AG04449 (cell line): ENCODE results near the gene PSAT1.
A peak's percentile ranks its signal among the peaks of the same experiment; 100 is the strongest.

Experiments
- CTCF ChIA-PET: fragments of 350-600 bp; formaldehyde crosslinking; extraction: SDS; loops from one replicate; lab custom pipeline; 2021; ENCODE audit warnings: antibody characterized with exemption; lab: Yijun Ruan, JAX
- POLR2A ChIA-PET: fragments of 400-600, 350-600 bp; formaldehyde crosslinking; extraction: SDS; loops from one replicate; lab custom pipeline; 2020; ENCODE audit warnings: antibody characterized with exemption, inconsistent platforms; lab: Yijun Ruan, JAX
- DNase-seq: peaks from one replicate; pipeline ENCODE4 v3.0.0-alpha.2; 2010; ENCODE audit warnings: low read depth, low spot score
- H3K4me3 ChIP-seq: 2 replicates; pipeline ENCODE4 v1.5.1; 2011; ENCODE audit warnings: low read depth, mild to moderate bottlenecking, control low read depth, low read length
- TF ChIP-seq, protein P1 (sequence below): IDR thresholded peaks from one replicate; pipeline ENCODE4 v1.5.1; 2011; ENCODE audit warnings: mild to moderate bottlenecking, moderate library complexity, low read length, control low read depth, inconsistent platforms; ENCODE audit not compliant: insufficient read depth; ENCODE audit errors: missing control alignments

The PSAT1 gene

DNA sequence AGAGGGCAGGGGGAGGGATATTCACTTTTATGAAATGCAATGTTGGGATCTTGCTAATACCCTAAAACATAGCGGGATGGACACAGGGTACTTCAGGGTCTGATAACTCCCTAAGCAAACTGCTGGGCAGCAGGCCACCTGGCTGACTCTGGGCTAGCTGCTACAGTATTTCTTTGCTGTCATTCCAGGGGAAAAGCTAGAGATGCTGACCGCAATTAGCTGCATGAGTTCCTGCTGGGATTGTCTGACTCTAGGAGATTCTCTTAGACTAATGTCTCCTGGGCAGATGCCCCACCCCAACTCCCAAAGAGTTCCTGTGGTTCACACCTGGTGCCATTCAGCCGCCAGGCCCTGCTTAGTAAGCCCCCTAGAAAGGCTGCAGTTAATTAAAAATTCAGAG is 69.9 kb downstream of the PSAT1 start:
- ChIA-PET CTCF (interaction anchor here (0.8 to 2.4 kb wide), 10 partner anchors 9 to 236 kb away, joined by 3 to 12 read pairs (median 4); no protein-coding TSS in a partner anchor), POLR2A (no interaction called here)
- no peak overlapping the region for H3K4me3 ChIP-seq
- no peak for DNase-seq
- TF ChIP-seq, protein P1, sequence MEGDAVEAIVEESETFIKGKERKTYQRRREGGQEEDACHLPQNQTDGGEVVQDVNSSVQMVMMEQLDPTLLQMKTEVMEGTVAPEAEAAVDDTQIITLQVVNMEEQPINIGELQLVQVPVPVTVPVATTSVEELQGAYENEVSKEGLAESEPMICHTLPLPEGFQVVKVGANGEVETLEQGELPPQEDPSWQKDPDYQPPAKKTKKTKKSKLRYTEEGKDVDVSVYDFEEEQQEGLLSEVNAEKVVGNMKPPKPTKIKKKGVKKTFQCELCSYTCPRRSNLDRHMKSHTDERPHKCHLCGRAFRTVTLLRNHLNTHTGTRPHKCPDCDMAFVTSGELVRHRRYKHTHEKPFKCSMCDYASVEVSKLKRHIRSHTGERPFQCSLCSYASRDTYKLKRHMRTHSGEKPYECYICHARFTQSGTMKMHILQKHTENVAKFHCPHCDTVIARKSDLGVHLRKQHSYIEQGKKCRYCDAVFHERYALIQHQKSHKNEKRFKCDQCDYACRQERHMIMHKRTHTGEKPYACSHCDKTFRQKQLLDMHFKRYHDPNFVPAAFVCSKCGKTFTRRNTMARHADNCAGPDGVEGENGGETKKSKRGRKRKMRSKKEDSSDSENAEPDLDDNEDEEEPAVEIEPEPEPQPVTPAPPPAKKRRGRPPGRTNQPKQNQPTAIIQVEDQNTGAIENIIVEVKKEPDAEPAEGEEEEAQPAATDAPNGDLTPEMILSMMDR: no peak

DNA sequence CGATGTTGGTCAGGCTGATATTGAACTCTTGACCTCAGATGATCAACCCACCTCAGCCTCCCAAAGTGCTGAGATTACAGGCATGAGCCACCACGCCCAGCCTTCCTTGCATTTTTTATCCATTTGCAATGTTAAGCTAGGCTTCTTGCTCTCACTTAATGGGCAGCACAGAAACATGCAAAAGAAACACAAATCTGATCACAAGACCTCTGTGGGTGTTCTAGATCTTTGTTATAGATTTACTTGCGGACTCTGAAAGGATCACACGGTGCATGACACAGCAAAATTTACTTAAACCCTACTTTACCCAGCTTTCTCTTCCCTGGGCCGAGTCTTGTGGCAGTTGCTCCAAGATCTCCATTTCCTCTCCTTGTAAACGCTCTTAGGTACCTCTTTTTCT is 71.3 kb downstream of the PSAT1 start:
- DNase-seq: no peak
- TF ChIP-seq, protein P1: no peak
- ChIA-PET POLR2A (interaction anchor here (1.3 kb wide), 1 partner anchor 1203 kb away, joined by 3 read pairs; the partner anchor contains the start of gene TLE4), CTCF (interaction anchor here (0.8 to 8.3 kb wide), 8 partner anchors 9 to 304 kb away, joined by 3 to 101 read pairs (median 4); no protein-coding TSS in a partner anchor)
- H3K4me3 ChIP-seq: no peak overlapping the region

DNA sequence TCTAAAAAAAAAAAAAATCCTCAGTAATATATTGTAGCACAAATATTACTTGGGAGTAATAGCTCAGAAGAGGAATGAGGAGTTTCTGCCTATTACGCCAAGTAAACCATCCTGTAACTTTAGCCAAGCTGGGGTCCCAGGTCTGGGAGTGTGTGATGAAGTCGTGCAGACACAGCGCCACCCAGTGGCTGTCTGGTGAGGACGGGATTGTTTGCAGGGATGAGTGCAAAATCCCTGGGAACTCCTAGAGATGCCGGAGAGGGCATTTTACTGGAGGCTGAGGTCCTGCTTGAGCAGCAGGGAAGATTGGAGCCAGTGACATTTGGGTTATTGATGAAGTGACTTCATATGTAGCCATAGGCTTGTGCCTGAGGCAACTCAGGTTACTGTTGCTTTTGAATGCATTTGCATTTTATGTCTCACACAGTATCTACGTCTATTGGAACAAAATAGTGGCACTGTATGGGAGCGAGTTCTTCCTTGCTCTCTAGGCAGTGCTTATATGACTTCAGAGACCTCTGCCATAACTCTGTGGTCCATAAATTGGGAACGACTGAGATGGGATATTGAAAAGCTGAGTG is 72.8 kb downstream of the PSAT1 start:
- ChIA-PET CTCF (interaction anchor here (0.6 to 8.3 kb wide), 19 partner anchors 10 to 819 kb away, joined by 3 to 101 read pairs (median 4); no protein-coding TSS in a partner anchor), POLR2A (no interaction called here)
- no peak overlapping the region for H3K4me3 ChIP-seq
- TF ChIP-seq, protein P1: peak; percentile 84
- DNase-seq: no peak

DNA sequence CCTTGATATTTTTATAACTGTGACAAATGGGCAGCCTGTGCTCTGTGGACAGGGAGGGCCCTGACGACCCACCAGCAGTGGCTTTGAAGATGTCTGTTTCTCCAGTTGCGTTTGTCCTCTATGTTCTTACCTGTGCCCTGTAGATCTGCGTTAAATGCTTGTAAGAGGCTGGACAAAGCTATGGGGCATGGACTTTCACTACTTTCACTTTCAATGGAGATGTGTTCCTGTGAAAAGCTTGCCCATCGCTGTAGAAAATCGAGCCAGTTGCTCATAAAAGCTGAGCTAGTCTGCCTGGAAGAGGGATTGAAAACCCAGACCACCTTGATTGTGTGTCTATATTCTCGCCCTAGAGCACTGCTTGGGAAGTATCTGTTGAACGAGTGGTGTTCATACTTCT is 74.1 kb downstream of the PSAT1 start:
- CTCF ChIA-PET: interaction anchor here (0.7 to 8.3 kb wide), 10 partner anchors 8 to 226 kb away, joined by 3 to 101 read pairs (median 6); no protein-coding TSS in a partner anchor
- H3K4me3 ChIP-seq: no peak overlapping the region
- POLR2A ChIA-PET: no interaction called here
- no peak for DNase-seq
- TF ChIP-seq, protein P1: no peak

DNA sequence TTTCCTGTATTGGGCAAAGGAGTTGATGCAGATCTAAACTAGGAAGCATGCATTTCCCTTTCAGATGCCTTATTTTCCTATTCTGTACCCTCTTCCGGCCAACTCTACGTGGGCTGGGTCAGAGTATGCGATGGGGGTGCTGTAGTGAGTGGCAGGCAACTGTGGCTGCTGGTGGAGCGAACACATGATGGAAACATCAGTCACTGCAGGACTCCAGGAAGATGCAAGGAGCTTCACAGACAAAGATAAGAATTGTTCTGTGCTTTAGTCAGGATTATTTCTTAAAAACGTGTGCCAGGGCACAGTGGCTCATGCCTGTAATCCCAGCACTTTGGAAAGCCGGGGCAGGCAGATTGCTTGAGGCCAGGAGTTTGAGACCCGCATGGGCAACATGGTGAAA is 75.1 kb downstream of the PSAT1 start:
- ChIA-PET POLR2A (no interaction called here), CTCF (interaction anchor here (0.7 to 8.3 kb wide), 4 partner anchors 9 to 67 kb away, joined by 3 to 101 read pairs (median 9); no protein-coding TSS in a partner anchor)
- TF ChIP-seq, protein P1: no peak
- H3K4me3 ChIP-seq: no peak overlapping the region
- no peak for DNase-seq
